ENCODE measurements around the gene SLMAP.

DNA sequence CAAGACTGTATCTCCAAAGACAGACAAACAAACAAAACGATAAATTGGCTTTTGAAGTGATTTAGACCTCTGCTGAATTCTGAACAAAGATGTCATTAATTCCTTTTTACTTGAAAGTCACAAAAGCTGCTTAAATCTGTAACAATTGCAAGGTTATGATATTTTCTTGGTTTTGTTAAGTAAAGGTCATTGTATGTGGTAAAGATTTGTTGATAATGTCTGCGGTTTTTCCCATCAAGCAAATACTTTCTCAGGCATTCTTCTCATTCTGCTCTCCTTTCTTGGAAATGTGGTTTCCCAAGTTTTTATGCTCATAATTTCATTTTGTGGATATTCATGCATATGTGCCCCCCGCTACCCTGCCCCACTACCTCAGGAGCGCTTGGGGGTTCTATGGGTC lies 116.5 kb downstream of the SLMAP start:
- TF ChIP-seq, protein P1, sequence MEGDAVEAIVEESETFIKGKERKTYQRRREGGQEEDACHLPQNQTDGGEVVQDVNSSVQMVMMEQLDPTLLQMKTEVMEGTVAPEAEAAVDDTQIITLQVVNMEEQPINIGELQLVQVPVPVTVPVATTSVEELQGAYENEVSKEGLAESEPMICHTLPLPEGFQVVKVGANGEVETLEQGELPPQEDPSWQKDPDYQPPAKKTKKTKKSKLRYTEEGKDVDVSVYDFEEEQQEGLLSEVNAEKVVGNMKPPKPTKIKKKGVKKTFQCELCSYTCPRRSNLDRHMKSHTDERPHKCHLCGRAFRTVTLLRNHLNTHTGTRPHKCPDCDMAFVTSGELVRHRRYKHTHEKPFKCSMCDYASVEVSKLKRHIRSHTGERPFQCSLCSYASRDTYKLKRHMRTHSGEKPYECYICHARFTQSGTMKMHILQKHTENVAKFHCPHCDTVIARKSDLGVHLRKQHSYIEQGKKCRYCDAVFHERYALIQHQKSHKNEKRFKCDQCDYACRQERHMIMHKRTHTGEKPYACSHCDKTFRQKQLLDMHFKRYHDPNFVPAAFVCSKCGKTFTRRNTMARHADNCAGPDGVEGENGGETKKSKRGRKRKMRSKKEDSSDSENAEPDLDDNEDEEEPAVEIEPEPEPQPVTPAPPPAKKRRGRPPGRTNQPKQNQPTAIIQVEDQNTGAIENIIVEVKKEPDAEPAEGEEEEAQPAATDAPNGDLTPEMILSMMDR (IDR thresholded peaks at IDR 0.05), result no peak
- no peak for TF ChIP-seq POLR2AphosphoS5 (IDR thresholded peaks at IDR 0.05; ENCODE audit: low read depth, low read length)
